ENCODE measurements around the gene MALT1.

DNA sequence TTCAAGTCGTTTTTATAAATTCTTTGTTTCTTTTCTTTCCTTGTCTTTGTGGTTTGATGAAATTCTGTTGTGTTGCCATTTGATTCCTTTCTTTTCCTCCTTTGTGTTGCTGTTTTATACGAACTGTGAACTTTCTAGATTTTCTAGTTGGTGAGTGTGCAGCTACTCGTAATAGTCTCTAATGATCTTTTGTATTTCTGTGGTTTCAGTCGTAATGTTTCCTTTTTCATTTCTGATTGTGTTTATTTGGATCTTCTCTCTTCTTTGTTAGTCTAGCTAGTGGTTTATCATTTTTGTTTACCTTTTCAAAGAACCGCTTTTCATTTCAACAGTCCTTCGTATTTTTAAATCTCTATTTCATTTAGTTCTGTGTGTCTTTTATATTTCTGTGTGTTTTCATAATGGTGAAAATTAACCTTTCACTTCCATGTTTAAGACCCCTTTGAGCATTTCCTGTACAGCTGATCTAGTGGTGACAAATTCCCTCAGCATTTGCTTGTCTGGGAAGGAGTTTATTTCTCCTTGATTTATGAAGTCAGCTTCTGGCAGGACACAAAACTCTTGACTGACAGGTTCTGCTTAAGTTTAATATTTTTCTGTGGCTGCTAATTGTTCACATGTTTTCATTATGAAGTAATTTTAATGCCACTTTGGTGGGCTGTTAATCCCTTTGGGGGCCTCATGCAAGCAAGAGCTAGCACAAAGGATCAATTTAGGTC lies 16.2 kb upstream of the MALT1 start:
- TF ChIP-seq, protein P1, sequence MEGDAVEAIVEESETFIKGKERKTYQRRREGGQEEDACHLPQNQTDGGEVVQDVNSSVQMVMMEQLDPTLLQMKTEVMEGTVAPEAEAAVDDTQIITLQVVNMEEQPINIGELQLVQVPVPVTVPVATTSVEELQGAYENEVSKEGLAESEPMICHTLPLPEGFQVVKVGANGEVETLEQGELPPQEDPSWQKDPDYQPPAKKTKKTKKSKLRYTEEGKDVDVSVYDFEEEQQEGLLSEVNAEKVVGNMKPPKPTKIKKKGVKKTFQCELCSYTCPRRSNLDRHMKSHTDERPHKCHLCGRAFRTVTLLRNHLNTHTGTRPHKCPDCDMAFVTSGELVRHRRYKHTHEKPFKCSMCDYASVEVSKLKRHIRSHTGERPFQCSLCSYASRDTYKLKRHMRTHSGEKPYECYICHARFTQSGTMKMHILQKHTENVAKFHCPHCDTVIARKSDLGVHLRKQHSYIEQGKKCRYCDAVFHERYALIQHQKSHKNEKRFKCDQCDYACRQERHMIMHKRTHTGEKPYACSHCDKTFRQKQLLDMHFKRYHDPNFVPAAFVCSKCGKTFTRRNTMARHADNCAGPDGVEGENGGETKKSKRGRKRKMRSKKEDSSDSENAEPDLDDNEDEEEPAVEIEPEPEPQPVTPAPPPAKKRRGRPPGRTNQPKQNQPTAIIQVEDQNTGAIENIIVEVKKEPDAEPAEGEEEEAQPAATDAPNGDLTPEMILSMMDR (IDR thresholded peaks at IDR 0.05; ENCODE audit: poor library complexity) = no peak
- TF ChIP-seq EZH2phosphoT487 (IDR thresholded peaks at IDR 0.05; ENCODE audit: low read depth, severe bottlenecking, unreplicated experiment) = no peak
- no peak for TF ChIP-seq EZH2 (IDR thresholded peaks at IDR 0.05; ENCODE audit: borderline replicate concordance)

All from hepatocyte (in vitro differentiated cells).